Omental fat pad (tissue), 4 donors: ENCODE measurements around the gene EMILIN3. TPM values are rescaled to one million over a fixed set of nuclear protein-coding genes. Genes with fewer than 3 reads are reported as not detected.

ENCODE experiments used
- ATAC-seq: fragments of 150-250 bp; one replicate; pipeline ENCODE4 v1.9.1; 2016; ENCODE audit warnings: mild to moderate bottlenecking, moderate library complexity; ENCODE audit not compliant: low FRiP score
- DNase-seq: peaks from one replicate; pipeline ENCODE4 v3.0.0-alpha.2; 2019; ENCODE audit warnings: low spot score
- CTCF ChIP-seq, 3 donors: fragments of 450-650 bp; IDR thresholded peaks; one replicate each; pipeline ENCODE4 v1.5.1; 2016 to 2017; ENCODE audit warnings: antibody characterized with exemption in 3 of 3, mild to moderate bottlenecking in 3 of 3, moderate library complexity in 2 of 3
- total RNA-seq, 4 donors: library from RNA; depleted of rRNA; stranded (reverse); fragments of >200 nt; gene quantifications; one replicate each; pipeline ENCODE4 v1.1.0, GENCODE V29; 2016

Gene EMILIN3
- total RNA-seq, 4 donors from 2014 or later = 0.12 to 0.37 (median 0.13) TPM; not detected in 1

GRCh38 chr20:41364967-41365765 lies 1.5 kb downstream of the EMILIN3 start:
- DNase-seq (no peak), ATAC-seq (no peak)
- TF ChIP-seq CTCF (IDR thresholded peaks at IDR 0.05) = no peak

GRCh38 chr20:41364236-41364855 lies 2.3 kb downstream of the EMILIN3 start:
- DNase-seq (no peak), ATAC-seq (no peak)
- no peak for TF ChIP-seq CTCF (IDR thresholded peaks at IDR 0.05)

GRCh38 chr20:41363601-41364000 lies 3.0 kb downstream of the EMILIN3 start:
- TF ChIP-seq CTCF (IDR thresholded peaks at IDR 0.05) = no peak
- DNase-seq (no peak), ATAC-seq (no peak)

GRCh38 chr20:41362748-41363140 lies 3.9 kb downstream of the EMILIN3 start:
- no peak for DNase-seq
- ATAC-seq = no peak
- TF ChIP-seq CTCF (IDR thresholded peaks at IDR 0.05) = no peak

- no peak for TF ChIP-seq CTCF (IDR thresholded peaks at IDR 0.05)
- DNase-seq (no peak), ATAC-seq (no peak)
Measured at GRCh38 chr20:41361757-41362747, 4.6 kb downstream of the EMILIN3 start.

- no peak for DNase-seq
- no peak for TF ChIP-seq CTCF (IDR thresholded peaks at IDR 0.05)
- no peak for ATAC-seq
Measured at GRCh38 chr20:41360831-41361756, 5.5 kb downstream of the EMILIN3 start.
